ENCODE measurements around the gene C1orf21.

- TF ChIP-seq POLR2AphosphoS5 (IDR thresholded peaks at IDR 0.05; ENCODE audit: insufficient read depth, low read depth, low read length) (no peak), EZH2 (IDR thresholded peaks at IDR 0.05; ENCODE audit: borderline replicate concordance, low read depth, low read length, severe bottlenecking) (no peak), CTCF (IDR thresholded peaks at IDR 0.05; ENCODE audit: extremely low read depth in 1 of 2, insufficient read depth in 1 of 2, low read depth in 1 of 2, low read length in 2 of 2) (no peak), POLR2A (IDR thresholded peaks at IDR 0.05; ENCODE audit: low read depth, low read length) (no peak)
Measured at GRCh38 chr1:184438363-184438762, 51.5 kb downstream of the C1orf21 start.
